GM19463 (cell line): ENCODE results near the gene MCMBP.
"Not testable (repeated sequence)": the region's sequence is repeated elsewhere in the genome, so short reads cannot be mapped to it uniquely, and the experiment has no call there.

ENCODE experiments used
- ATAC-seq: cut with Tn5 transposase; IDR thresholded peaks from one replicate; pipeline ENCODE4 v1.9.1; 2021; ENCODE audit warnings: mild to moderate bottlenecking, moderate library complexity; ENCODE audit not compliant: unreplicated experiment

The MCMBP gene

GRCh38 chr10:119872610-119872859 is at the start of gene MCMBP:
TSS of gene MCMBP (minus strand) at chr10:119872843. CDS start at chr10:119872584, 259 bp downstream.
- peak; percentile 13 for ATAC-seq

- ATAC-seq, result peak; percentile 68
These were observed 47.2 kb upstream of the MCMBP start for GRCh38 chr10:119919826-119920225.

DNA sequence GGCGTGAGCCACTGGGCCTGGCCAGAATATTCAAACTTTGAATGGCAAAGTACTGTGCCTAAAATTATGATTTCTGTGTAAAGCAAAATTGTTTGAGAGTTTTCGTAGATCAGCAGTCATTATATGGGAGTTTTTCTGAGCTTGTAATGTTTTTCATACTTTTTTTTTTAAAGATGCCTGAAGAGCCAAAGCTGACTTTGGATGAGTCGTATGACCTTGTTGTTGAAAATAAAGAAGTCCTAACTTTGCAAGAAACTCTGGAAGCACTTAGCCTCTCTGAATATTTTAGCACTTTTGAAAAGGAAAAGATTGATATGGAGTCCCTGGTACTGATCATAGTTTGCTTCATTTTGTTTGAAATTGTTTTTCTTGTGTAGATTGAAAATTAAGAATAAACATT is 46.6 kb upstream of the MCMBP start:
- no peak for ATAC-seq

- no peak for ATAC-seq
These were observed 45.1 kb upstream of the MCMBP start for GRCh38 chr10:119917777-119918176.

- ATAC-seq, result no peak
These were observed 38.0 kb upstream of the MCMBP start for GRCh38 chr10:119910689-119911088.

GRCh38 chr10:119908166-119908565 is 35.5 kb upstream of the MCMBP start:
- no peak for ATAC-seq

DNA sequence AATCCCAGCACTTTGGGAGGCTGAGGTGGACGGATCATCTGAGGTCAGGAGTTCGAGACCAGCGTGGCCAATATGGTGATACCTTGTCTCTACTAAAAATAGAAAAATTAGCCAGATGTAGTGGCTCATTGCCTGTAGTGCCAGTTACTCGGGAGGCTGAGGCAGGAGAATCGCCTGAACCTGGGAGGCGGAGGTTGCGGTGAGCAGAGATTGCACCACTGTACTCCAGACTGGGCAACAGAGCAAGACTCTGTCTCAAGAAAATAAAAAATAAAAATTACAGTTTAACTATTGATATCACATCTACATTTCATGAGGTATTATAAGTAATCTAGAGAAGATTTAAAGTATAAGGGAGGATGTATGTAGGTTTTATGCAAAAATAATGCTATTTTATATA is 35.1 kb upstream of the MCMBP start:
- ATAC-seq, result not testable (repeated sequence)

GRCh38 chr10:119903946-119904666 is 31.5 kb upstream of the MCMBP start:
- ATAC-seq, result no peak

GRCh38 chr10:119898577-119898976 is 25.9 kb upstream of the MCMBP start:
- ATAC-seq, result no peak

DNA sequence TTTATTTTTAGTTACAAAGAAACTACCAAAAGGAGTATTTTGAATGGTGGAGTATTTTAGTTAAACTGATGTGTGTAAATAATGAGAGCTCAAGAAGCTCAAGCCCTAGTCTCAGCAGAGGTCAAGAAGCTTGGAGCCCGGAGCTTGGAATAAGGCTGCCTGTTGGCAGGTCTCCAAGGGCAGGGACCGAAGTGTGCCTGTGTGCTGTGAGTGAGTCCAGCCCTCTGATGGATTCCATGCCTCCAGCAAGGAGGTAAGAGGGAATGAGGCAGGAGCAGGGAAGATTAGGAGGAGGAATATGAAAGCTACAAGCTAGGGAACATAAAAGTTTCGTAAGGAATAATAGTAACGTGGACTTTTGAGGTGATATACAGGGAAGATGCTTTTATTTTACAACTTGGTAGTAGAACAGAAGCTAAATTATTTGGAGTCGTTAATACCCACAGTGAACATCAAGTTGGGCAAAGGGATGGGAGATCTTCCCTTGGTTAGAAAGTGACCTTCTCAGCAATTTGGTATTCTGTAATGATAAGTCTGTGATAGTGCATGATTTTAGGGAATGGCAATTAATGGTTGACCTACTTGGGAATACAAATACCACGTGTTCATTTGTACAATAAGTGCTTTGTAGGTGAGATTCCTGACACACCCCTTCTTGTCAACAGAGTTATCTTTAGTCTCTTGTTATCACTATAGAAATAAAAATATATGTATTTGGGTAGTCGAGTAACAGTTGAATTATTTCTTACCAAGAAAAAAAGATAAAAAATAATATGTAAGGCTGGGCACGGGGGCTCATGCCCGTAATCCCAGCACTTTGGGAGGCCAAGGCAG is 24.5 kb upstream of the MCMBP start:
- no peak for ATAC-seq

- no peak for ATAC-seq
These were observed 23.5 kb upstream of the MCMBP start for GRCh38 chr10:119896061-119896655.

DNA sequence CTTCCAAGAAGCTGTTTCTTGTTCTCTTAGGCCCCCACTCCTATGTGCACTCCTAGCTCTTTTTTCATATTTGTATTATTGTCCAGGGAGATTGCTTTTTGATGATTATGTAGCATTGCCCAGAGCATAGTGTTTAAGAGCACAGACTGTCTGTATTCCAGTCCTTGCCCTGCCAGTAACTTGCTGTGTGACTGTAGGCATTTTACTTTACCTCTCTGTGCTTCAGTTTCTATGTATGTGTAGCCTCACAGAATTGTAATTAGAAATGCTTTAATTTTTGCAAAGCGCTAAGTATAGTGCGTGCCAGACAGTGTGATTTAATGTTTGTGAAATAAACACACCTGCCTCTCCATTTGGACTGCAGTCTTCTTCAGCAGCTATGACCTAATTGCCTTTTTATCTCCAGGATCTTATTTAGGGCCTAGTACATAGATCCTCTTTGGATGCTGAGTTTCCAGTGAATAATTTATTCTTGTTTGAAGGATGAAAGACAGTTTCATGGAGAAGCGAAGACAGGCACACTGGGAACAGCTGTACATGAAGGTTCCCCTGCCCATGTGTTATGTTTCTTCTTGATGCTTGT is 21.3 kb upstream of the MCMBP start:
- ATAC-seq, result no peak

GRCh38 chr10:119893074-119893473 is 20.4 kb upstream of the MCMBP start:
- no peak for ATAC-seq

GRCh38 chr10:119892188-119893065 is 19.8 kb upstream of the MCMBP start, which contains the start of gene SEC23IP:
TSS of gene SEC23IP (plus strand) at chr10:119892730. CDS start at chr10:119892783, 53 bp downstream.
- ATAC-seq, result peak; percentile 99

GRCh38 chr10:119891849-119892187 is 19.2 kb upstream of the MCMBP start:
- not testable (repeated sequence) for ATAC-seq

- ATAC-seq, result not testable (repeated sequence)
These were observed 17.7 kb upstream of the MCMBP start for GRCh38 chr10:119890307-119890706.

- ATAC-seq, result not testable (repeated sequence)
These were observed 16.6 kb upstream of the MCMBP start for GRCh38 chr10:119889201-119889600.

- ATAC-seq, result not testable (repeated sequence)
These were observed 16.1 kb upstream of the MCMBP start for GRCh38 chr10:119888715-119889114.

DNA sequence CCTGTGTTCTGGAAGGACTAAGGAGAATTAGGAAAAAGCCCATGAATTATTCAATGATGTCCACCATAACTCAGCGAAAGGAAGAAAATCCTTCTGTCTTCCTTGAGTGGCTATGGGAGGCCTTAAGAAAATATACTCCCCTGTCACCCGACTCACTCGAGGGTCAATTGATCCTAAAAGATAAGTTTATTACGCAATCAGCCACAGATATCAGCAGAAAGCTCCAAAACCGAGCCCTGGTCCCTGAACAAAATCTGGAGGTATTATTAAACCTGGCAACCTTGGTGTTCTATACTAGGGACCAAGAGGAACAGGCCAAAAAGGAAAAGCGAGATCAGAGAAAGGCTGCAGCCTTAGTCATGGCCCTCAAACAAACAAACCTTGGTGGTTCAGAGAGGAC is 13.4 kb upstream of the MCMBP start:
- ATAC-seq, result not testable (repeated sequence)

GRCh38 chr10:119883901-119884611 is 11.4 kb upstream of the MCMBP start:
- ATAC-seq, result not testable (repeated sequence)
